ENCODE data around the gene GRIA2. TPM values are rescaled to one million over a fixed set of nuclear protein-coding genes. Genes with fewer than 3 reads are reported as not detected.

Gene GRIA2
- total and polyA plus RNA-seq, 4 donors: 0.28 TPM; not detected in 3

- H3K4me3 ChIP-seq (ENCODE audit: low read depth in 1 of 3, low read length in 3 of 3): no peak overlapping the region
- no peaks in the 10 kb centered on the region for H3K36me3 ChIP-seq (ENCODE audit: control insufficient read depth in 4 of 4, insufficient read depth in 3 of 4, low read depth in 1 of 4, low read length in 3 of 4)
- no peak overlapping the region for H3K9ac ChIP-seq (ENCODE audit: low read depth in 1 of 2, low read length in 2 of 2)
- 94% methylated on average over 2 of the region's 2 CpGs for WGBS
- H3K27me3 ChIP-seq (ENCODE audit: control insufficient read depth in 4 of 4, insufficient read depth in 4 of 4, low read length in 3 of 4): peaks cover 0 to 14% (median 12%) of the 10 kb centered on the region in 4 donors
- H3K27ac ChIP-seq (ENCODE audit: low read depth in 1 of 2, low read length in 2 of 2): no peak overlapping the region
- H3K9me3 ChIP-seq (ENCODE audit: control insufficient read depth in 4 of 4, low read length in 3 of 4): no peaks in the 10 kb centered on the region
- DNase-seq (ENCODE audit: low spot score): no peak
- no peak for TF ChIP-seq RXRA (IDR thresholded peaks at IDR 0.05)
- TF ChIP-seq ZBTB33 (IDR thresholded peaks at IDR 0.05): no peak
- no peak for TF ChIP-seq GABPA (IDR thresholded peaks at IDR 0.05 in 1 of 2, conservative IDR thresholded peaks at IDR 0.05 in 1 of 2)
- TF ChIP-seq HNF4G (IDR thresholded peaks at IDR 0.05): no peak
- TF ChIP-seq NR2F2 (IDR thresholded peaks at IDR 0.05): no peak
- TF ChIP-seq REST (IDR thresholded peaks at IDR 0.05): no peak
- peaks cover 3 to 13% (median 4%) of the 10 kb centered on the region in 4 donors for H3K4me1 ChIP-seq (ENCODE audit: control insufficient read depth in 4 of 4, insufficient read depth in 4 of 4, low read length in 3 of 4)
Measured at GRCh38 chr4:157226035-157226434, 5.5 kb downstream of the GRIA2 start.

- no peak for DNase-seq (ENCODE audit: low spot score)
- no peak overlapping the region for H3K27ac ChIP-seq (ENCODE audit: low read depth in 1 of 2, low read length in 2 of 2)
- no peak for TF ChIP-seq GABPA (IDR thresholded peaks at IDR 0.05 in 1 of 2, conservative IDR thresholded peaks at IDR 0.05 in 1 of 2)
- TF ChIP-seq ATF3 (IDR thresholded peaks at IDR 0.05): no peak
- TF ChIP-seq MAX (IDR thresholded peaks at IDR 0.05): no peak
- TF ChIP-seq TAF1 (conservative IDR thresholded peaks at IDR 0.05): no peak
- TF ChIP-seq SP1 (IDR thresholded peaks at IDR 0.05): no peak
- TF ChIP-seq FOXA1 (IDR thresholded peaks at IDR 0.05): no peak
- TF ChIP-seq FOXA2 (IDR thresholded peaks at IDR 0.05): no peak
- H3K4me1 ChIP-seq (ENCODE audit: control insufficient read depth in 4 of 4, insufficient read depth in 4 of 4, low read length in 3 of 4): peaks cover 3 to 12% (median 4%) of the 10 kb centered on the region in 4 donors
- WGBS: 87% methylated on average over 3 of the region's 3 CpGs
- no peaks in the 10 kb centered on the region for H3K36me3 ChIP-seq (ENCODE audit: control insufficient read depth in 4 of 4, insufficient read depth in 3 of 4, low read depth in 1 of 4, low read length in 3 of 4)
- H3K4me3 ChIP-seq (ENCODE audit: low read depth in 1 of 3, low read length in 3 of 3): no peak overlapping the region
- peaks cover 0 to 12% (median 7%) of the 10 kb centered on the region in 4 donors for H3K27me3 ChIP-seq (ENCODE audit: control insufficient read depth in 4 of 4, insufficient read depth in 4 of 4, low read length in 3 of 4)
- no peak overlapping the region for H3K9ac ChIP-seq (ENCODE audit: low read depth in 1 of 2, low read length in 2 of 2)
- H3K9me3 ChIP-seq (ENCODE audit: control insufficient read depth in 4 of 4, low read length in 3 of 4): no peaks in the 10 kb centered on the region
Measured at GRCh38 chr4:157226601-157227000, 6.1 kb downstream of the GRIA2 start.

- Histone ChIP-seq H3K4me3 (ENCODE audit: low read depth in 1 of 3, low read length in 3 of 3) (no peak overlapping the region), H3K27ac (ENCODE audit: low read depth in 1 of 2, low read length in 2 of 2) (no peak overlapping the region), H3K4me1 (ENCODE audit: control insufficient read depth in 4 of 4, insufficient read depth in 4 of 4, low read length in 3 of 4) (no peaks in the 10 kb centered on the region), H3K27me3 (ENCODE audit: control insufficient read depth in 4 of 4, insufficient read depth in 4 of 4, low read length in 3 of 4) (no peaks in the 10 kb centered on the region), H3K9me3 (ENCODE audit: control insufficient read depth in 4 of 4, low read length in 3 of 4) (no peaks in the 10 kb centered on the region), H3K36me3 (ENCODE audit: control insufficient read depth in 4 of 4, insufficient read depth in 3 of 4, low read depth in 1 of 4, low read length in 3 of 4) (no peaks in the 10 kb centered on the region), H3K9ac (ENCODE audit: low read depth in 1 of 2, low read length in 2 of 2) (no peak overlapping the region)
- DNase-seq (ENCODE audit: low spot score): no peak
- WGBS: 73% methylated on average over 2 of the region's 2 CpGs
- TF ChIP-seq FOXA1 (IDR thresholded peaks at IDR 0.05) (no peak), RXRA (IDR thresholded peaks at IDR 0.05) (no peak), GABPA (IDR thresholded peaks at IDR 0.05 in 1 of 2, conservative IDR thresholded peaks at IDR 0.05 in 1 of 2) (no peak), YY1 (IDR thresholded peaks at IDR 0.05) (no peak), REST (IDR thresholded peaks at IDR 0.05) (no peak), FOXA2 (IDR thresholded peaks at IDR 0.05) (no peak), EGR1 (IDR thresholded peaks at IDR 0.05; ENCODE audit: low read depth in 2 of 2) (no peak), MAX (IDR thresholded peaks at IDR 0.05) (no peak), NR2F2 (IDR thresholded peaks at IDR 0.05) (no peak), RAD21 (IDR thresholded peaks at IDR 0.05) (no peak), JUND (IDR thresholded peaks at IDR 0.05) (no peak), HNF4G (IDR thresholded peaks at IDR 0.05) (no peak), SP1 (IDR thresholded peaks at IDR 0.05) (no peak)
Measured at GRCh38 chr4:157231525-157231924, 11.0 kb downstream of the GRIA2 start.
